Limb (tissue), 2 donors: ENCODE data around the gene NPC1.

Experiments used
- DNase-seq, 2 donors: peaks; one replicate each; pipeline ENCODE4 v3.0.0-alpha.2; 2016; ENCODE audit errors: extremely low spot score in 2 of 2

Gene NPC1

DNA sequence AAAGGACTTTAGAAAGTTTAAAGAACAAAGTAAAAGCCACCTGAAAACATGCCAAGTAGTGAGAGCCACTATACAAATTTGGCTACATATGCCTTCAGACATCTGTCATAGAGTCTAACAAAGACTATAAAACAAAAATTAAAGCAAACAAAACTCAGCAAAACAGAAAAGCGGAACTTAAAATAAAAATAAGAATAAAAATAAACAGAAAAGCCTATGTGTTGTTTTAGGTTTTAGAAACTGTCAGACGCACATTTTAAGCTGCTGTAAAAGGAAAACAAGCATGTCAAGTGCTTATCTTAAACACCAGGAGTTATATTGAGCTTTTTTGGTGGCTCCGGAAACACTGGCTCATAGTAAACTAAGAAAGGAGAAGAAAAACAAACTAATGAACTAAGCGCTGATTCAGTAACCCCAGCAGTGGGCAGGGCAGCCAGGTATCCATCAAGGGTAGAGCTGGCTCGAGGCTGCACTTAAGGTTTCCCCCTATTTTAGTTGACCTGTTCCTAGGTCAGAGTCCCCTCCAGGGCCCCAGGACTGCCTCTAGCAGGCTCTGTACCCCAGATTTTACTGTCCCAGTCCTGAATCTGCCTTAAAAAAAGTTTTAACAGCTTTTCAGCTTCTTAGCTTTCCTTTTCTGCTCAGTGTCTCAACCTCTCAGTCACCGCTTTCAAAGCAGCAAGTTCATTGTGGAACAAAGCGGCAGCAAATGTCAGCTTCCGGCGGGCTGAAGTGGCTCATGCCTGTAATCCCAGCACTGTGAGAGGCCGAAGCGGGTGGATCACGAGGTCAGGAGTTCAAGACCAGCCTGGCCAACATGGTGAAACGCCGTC, 98.4 kb downstream of the NPC1 start:
- DNase-seq = no peak

DNA sequence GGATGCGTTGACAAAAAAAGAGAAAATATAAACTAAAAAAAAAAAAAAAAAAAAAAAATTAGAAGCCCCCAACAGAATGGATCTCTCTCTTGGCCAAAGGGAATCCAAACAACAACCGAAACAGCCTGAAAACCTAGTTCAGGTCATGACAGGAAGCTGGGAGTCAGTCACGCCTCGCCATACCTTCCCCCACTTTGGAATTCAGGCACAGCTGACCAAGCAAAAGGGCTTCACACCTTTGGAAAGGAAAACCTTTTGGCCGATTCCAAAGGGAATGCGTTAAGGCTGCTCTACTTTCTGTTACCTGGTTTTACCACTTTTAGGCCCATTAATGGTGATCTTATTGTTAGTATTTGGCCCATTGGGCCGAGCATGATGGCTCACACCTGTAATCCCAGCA, 100.9 kb downstream of the NPC1 start:
- DNase-seq = no peak

DNA sequence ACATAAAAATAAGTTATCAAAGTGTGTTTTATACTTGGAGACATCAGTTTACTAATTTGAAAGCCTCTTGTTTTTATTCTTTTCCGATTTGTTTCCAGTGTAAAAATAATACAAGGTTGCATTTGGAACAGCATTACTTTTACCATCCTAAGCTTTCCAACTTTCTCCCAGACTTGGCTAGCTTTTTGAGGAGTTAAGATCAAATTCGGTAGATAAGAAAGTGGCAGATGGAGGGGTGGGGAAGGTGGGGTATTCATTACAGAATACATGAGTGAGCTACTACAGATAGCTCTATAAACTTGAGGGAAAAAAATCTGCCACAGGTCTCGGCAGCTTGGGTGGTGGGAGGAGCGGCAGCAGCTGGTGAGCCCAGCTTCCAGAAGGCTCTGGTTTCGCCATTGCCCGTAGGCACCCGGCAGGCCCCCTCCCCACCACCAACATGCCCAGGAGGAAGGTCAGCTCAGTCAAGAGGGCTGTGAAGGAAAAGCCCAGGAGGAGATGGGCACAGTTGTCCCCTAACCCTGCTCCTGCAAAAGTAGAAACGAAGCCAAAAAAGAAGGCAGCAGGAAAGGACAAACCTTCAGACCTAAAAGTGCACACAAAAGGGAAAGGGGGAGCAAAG, 101.6 kb downstream of the NPC1 start:
- DNase-seq = no peak
